GM12878 (cell line): ENCODE measurements around the gene AP1M1. TPM values are rescaled to one million over a fixed set of nuclear protein-coding genes. Genes with fewer than 3 reads are reported as not detected.
A peak's percentile ranks its signal among the peaks of the same experiment; 100 is the strongest.

Source experiments
- ATAC-seq: fragments of 200-7000 bp; cut with Tn5 transposase; 3 replicates; pipeline ENCODE4 v1.9.1; 2020; ENCODE audit warnings: mild to moderate bottlenecking, moderate library complexity
- BruUV-seq: library from RNA; stranded (reverse); fragments of 400-500 nt; replicated peaks from 2 replicates; lab custom pipeline; 2021; lab: Mats Ljungman, UMichigan
- CTCF ChIA-PET: fragments of 300-600 bp; sonication (Branson Sonifier 250); formaldehyde crosslinking; extraction: SDS; loops from one replicate; lab custom pipeline; 2021; ENCODE audit warnings: inconsistent platforms; lab: Yijun Ruan, JAX
- POLR2A ChIA-PET: fragments of 350-600 bp; formaldehyde crosslinking; extraction: SDS; loops from one replicate; lab custom pipeline; 2021; ENCODE audit warnings: inconsistent platforms; lab: Charles Lee
- RAD21 ChIA-PET: fragments of 300-600 bp; sonication (Branson Sonifier 250); formaldehyde crosslinking; loops from one replicate; lab custom pipeline; 2023; ENCODE audit warnings: antibody characterized with exemption; ENCODE audit not compliant: unreplicated experiment; lab: Charles Lee
- SMC1A ChIA-PET: fragments of 300-600 bp; sonication (Branson Sonifier 250); formaldehyde crosslinking; loops from one replicate; lab custom pipeline; 2023; ENCODE audit not compliant: unreplicated experiment, uncharacterized antibody; lab: Charles Lee
- DNase-seq: peaks from one replicate; pipeline ENCODE4 v3.0.0-alpha.2; 2011; ENCODE audit warnings: low read depth, low spot score
- FAIRE-seq: peaks from 3 replicates; lab custom pipeline; 2011; peaks lifted over from hg19 to GRCh38; lab: Jason Lieb, UNC
- H2AFZ ChIP-seq: 2 replicates; pipeline ENCODE4 v1.6.0; 2011; ENCODE audit warnings: low read depth, low read length, control low read depth; ENCODE audit not compliant: control insufficient read depth
- H3K27ac ChIP-seq: 2 replicates; pipeline ENCODE4 v1.5.1; 2011; ENCODE audit warnings: control low read depth; ENCODE audit not compliant: control insufficient read depth, insufficient read depth
- H3K27me3 ChIP-seq, 2 experiments: replicated peaks in 1 of 2; 2 replicates each; pipeline versions ENCODE4 v1.6.0 to v1.6.1; 2011; ENCODE audit warnings: low read length in 1 of 2; ENCODE audit not compliant: control insufficient read depth in 2 of 2, insufficient read depth in 2 of 2
- H3K36me3 ChIP-seq, 2 experiments: 2 replicates each; pipeline ENCODE4 v1.5.1; 2011; ENCODE audit warnings: low read length in 1 of 2; ENCODE audit not compliant: control insufficient read depth in 2 of 2, insufficient read depth in 2 of 2
- H3K4me1 ChIP-seq: 2 replicates; pipeline ENCODE4 v1.6.1; 2011; ENCODE audit warnings: mild to moderate bottlenecking, low read length, moderate library complexity, mixed read lengths; ENCODE audit not compliant: control insufficient read depth, insufficient read depth
- H3K4me2 ChIP-seq: 2 replicates; pipeline ENCODE4 v1.6.0; 2011; ENCODE audit warnings: control low read depth; ENCODE audit not compliant: control insufficient read depth, insufficient read depth
- H3K4me3 ChIP-seq: fragments of 200-600 bp; sonication (generic); 2 replicates; pipeline ENCODE4 v1.5.1; 2016
- H3K79me2 ChIP-seq: 2 replicates; pipeline ENCODE4 v1.6.0; 2011; ENCODE audit warnings: low read length; ENCODE audit not compliant: control insufficient read depth, insufficient read depth
- H3K9ac ChIP-seq: 2 replicates; pipeline ENCODE4 v1.8.0; 2011; ENCODE audit warnings: low read length, control low read depth, mixed read lengths; ENCODE audit not compliant: control insufficient read depth, insufficient read depth
- H3K9me3 ChIP-seq: replicated peaks from 3 replicates; pipeline ENCODE4 v1.5.1; 2011; ENCODE audit warnings: mild to moderate bottlenecking, low read length; ENCODE audit not compliant: control insufficient read depth, insufficient read depth
- H4K20me1 ChIP-seq: 2 replicates; pipeline ENCODE4 v1.6.0; 2011; ENCODE audit not compliant: control insufficient read depth, insufficient read depth
- ASH2L ChIP-seq: fragments of 300-600, 200-600 bp; sonication (generic); IDR thresholded peaks from 2 replicates; pipeline ENCODE4 v1.6.1; 2017; ENCODE audit warnings: low read depth, mild to moderate bottlenecking, borderline replicate concordance
- CEBPB ChIP-seq, 2 experiments: fragments of 150-350 bp in 1 of 2; IDR thresholded peaks; 2 replicates each; pipeline ENCODE4 v1.6.1; 2012 to 2014; ENCODE audit warnings: low read depth in 2 of 2, low read length in 2 of 2, borderline replicate concordance in 1 of 2, inconsistent platforms in 1 of 2
- CHD4 ChIP-seq: fragments of 200-600 bp; sonication (generic); IDR thresholded peaks from 2 replicates; pipeline ENCODE4 v1.6.1; 2016; ENCODE audit warnings: mild to moderate bottlenecking
- ETV6 ChIP-seq, 2 experiments: fragments of 450-650 bp in 1 of 2; IDR thresholded peaks in 1 of 2; conservative IDR thresholded peaks in 1 of 2; 2 replicates each; pipeline ENCODE4 v1.6.1; 2014; ENCODE audit warnings: antibody characterized with exemption in 1 of 2, borderline replicate concordance in 1 of 2, low read depth in 1 of 2, mild to moderate bottlenecking in 1 of 2, moderate library complexity in 1 of 2
- EZH2 ChIP-seq: IDR thresholded peaks from 2 replicates; pipeline ENCODE4 v1.6.1; 2012; ENCODE audit warnings: low read depth, mild to moderate bottlenecking, control low read depth, inconsistent platforms, low read length, borderline replicate concordance; ENCODE audit not compliant: control insufficient read depth
- FOXM1 ChIP-seq: IDR thresholded peaks from 2 replicates; pipeline ENCODE4 v1.6.1; 2012; ENCODE audit warnings: low read depth, mild to moderate bottlenecking, inconsistent platforms, low read length, moderate library complexity
- GABPA ChIP-seq: IDR thresholded peaks from 2 replicates; pipeline ENCODE4 v1.6.1; 2014; ENCODE audit warnings: antibody characterized with exemption, low read depth, mild to moderate bottlenecking, inconsistent platforms
- HDGF ChIP-seq: fragments of 450-650 bp; IDR thresholded peaks from 2 replicates; pipeline ENCODE4 v1.6.1; 2016; ENCODE audit warnings: antibody characterized with exemption
- NBN ChIP-seq: fragments of 450-650 bp; IDR thresholded peaks from 2 replicates; pipeline ENCODE4 v1.6.1; 2016
- RB1 ChIP-seq: fragments of 450-650 bp; formaldehyde crosslinking; IDR thresholded peaks from 2 replicates; pipeline ENCODE4 v1.6.1; 2017; ENCODE audit warnings: mild to moderate bottlenecking, borderline replicate concordance
- RUNX3 ChIP-seq: IDR thresholded peaks from 2 replicates; pipeline ENCODE4 v1.6.1; 2012; ENCODE audit warnings: low read length, inconsistent platforms
- SIX5 ChIP-seq: IDR thresholded peaks from 2 replicates; pipeline ENCODE4 v1.6.1; 2011; ENCODE audit warnings: mild to moderate bottlenecking, low read depth, low read length, moderate library complexity; ENCODE audit not compliant: severe bottlenecking
- YY1 ChIP-seq: IDR thresholded peaks from 2 replicates; pipeline ENCODE4 v1.6.1; 2011; ENCODE audit warnings: low read depth, mild to moderate bottlenecking, low read length
- ZBED1 ChIP-seq: IDR thresholded peaks from 2 replicates; pipeline ENCODE4 v1.6.1; 2016; ENCODE audit warnings: borderline replicate concordance
- ZNF687 ChIP-seq: fragments of 450-650 bp; IDR thresholded peaks from 2 replicates; pipeline ENCODE4 v1.6.1; 2017; ENCODE audit warnings: mild to moderate bottlenecking, moderate library complexity
- ZZZ3 ChIP-seq: IDR thresholded peaks from 2 replicates; pipeline ENCODE4 v1.6.1; 2011; ENCODE audit warnings: low read depth; ENCODE audit not compliant: control insufficient read depth, insufficient read length
- WGBS: methylation state at CpG from one replicate; pipeline ENCODE4 v1.1.6; 2016; ENCODE audit warnings: low lambda C conversion rate; ENCODE audit not compliant: insufficient replicate concordance, insufficient coverage; ENCODE audit errors: missing lambda C conversion rate; 5-methylcytosine and 5-hydroxymethylcytosine counted together
- in situ Hi-C: fragments of 300-500 bp; cut with MboI; formaldehyde crosslinking; loops from 9 replicates; pipeline ENCODE4 v1.14.3; 2018; ENCODE audit warnings: mixed read lengths
- intact Hi-C: fragments of 100-400 bp; cut with micrococcal nuclease; formaldehyde crosslinking; loops from one replicate; pipeline ENCODE4 v1.14.2; 2022; ENCODE audit not compliant: unreplicated experiment
- polyA plus RNA-seq, 11 experiments: library from polyadenylated mRNA; depleted of rRNA in 4 of 11; unstranded in 6 of 11; stranded (reverse) in 5 of 11; fragments of >200 nt; fragmentation: Nextera tagmentation in 4 of 11; fragmentation: Illumina TruSeq in 1 of 11; extraction: Ambion mirVana in 4 of 11; extraction: Trizol in 1 of 11; gene quantifications; 1 replicate in 1 of 11; 2 replicates in 10 of 11; pipeline versions ENCODE4 v1.2.1 to v1.2.3, GENCODE V29; 2011 to 2016; ENCODE audit warnings: inconsistent platforms in 2 of 11, missing spikeins in 2 of 11, low read depth in 1 of 11
- total RNA-seq, 4 experiments: library from RNA; depleted of rRNA in 3 of 4; stranded (reverse); fragments of >200 nt in 3 of 4; fragmentation: Illumina TruSeq in 1 of 4; extraction: Trizol in 1 of 4; gene quantifications; 2 replicates each; pipeline versions ENCODE4 v1.2.1 to v1.2.3, GENCODE V29; 2013 to 2021
- TF ChIP-seq, protein P1 (sequence below): fragments of 450-650 bp; IDR thresholded peaks from 2 replicates; pipeline ENCODE4 v1.6.1; 2017; ENCODE audit warnings: low read depth, mild to moderate bottlenecking, moderate library complexity

AP1M1 gene
- total and polyA plus RNA-seq, 10 of the 15 experiments (the other 5 are each of a cell fraction or from before 2014, with no cell fraction given) = 1.0 to 116 (median 44.7) TPM

DNA sequence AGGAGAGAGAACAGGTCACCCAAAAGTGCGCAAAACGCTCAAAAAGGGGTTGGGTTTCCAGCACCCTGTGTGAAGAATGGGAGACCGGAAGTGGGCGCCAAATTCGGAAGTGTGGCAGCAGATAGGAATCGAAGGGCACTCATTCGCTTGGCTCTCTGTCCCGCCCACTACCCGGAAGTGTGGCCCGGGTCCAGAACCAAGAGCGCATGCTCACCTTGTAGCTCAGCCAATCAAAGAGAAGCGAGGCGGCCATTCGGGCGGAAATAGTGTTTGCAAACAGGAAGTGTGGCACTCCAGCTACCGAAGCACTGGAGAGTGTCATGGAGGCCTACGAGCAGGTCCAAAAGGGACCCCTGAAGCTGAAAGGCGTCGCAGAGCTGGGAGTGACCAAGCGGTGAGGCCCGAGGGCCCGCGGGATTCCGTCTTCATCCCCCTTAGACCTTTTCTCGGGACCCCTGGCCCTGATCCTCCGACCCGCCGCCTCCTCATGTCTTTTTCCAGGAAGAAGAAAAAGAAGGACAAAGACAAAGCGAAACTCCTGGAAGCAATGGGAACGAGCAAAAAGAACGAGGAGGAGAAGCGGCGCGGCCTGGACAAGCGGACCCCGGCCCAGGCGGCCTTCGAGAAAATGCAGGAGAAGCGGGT, 12.5 kb upstream of the AP1M1 start, which contains the start of gene FAM32A:
Gene FAM32A, plus strand, starts transcription at position 288 of the 645 bp plus-strand sequence. Its CDS starts 33 bp downstream, at position 321.
- H3K27me3 ChIP-seq = no peaks in the 10 kb centered on the region
- peak; percentile 98 for DNase-seq
- POLR2A ChIA-PET = interaction anchor here (0.6 to 2.0 kb wide), 8 partner anchors 9 to 144 kb away, joined by 3 to 12 read pairs (median 6); partner anchors contain the start of genes AP1M1, HSH2D and TPM4
- H3K4me2 ChIP-seq = peak within 1 kb of the TSS; percentile 68
- H3K9me3 ChIP-seq = no peaks in the 10 kb centered on the region
- intact Hi-C loops (no loop called here), in situ Hi-C loops (loop anchor here (5.0 kb wide), 2 partner anchors 143 to 558 kb away; no protein-coding TSS in a partner anchor)
- H4K20me1 ChIP-seq = no peaks in the 10 kb centered on the region
- peaks cover 2 to 8% of the 10 kb centered on the region in 2 experiments for H3K36me3 ChIP-seq
- H2AFZ ChIP-seq = peak within 1 kb of the TSS; percentile 84
- peak; percentile 98 for FAIRE-seq
- peak; percentile 94 for ATAC-seq
- CTCF ChIA-PET = interaction anchor here (0.7 to 5.1 kb wide), 33 partner anchors 9 to 1024 kb away, joined by 3 to 61 read pairs (median 4); partner anchors contain the start of genes AP1M1, HSH2D and TPM4
- RAD21 ChIA-PET = interaction anchor here (0.5 to 3.9 kb wide), 23 partner anchors 10 to 766 kb away, joined by 3 to 33 read pairs (median 4); partner anchors contain the start of genes AKAP8L, AP1M1, HSH2D and TPM4
- WGBS = under 1% methylated on average over 39 of the region's 39 CpGs
- H3K4me1 ChIP-seq = peaks cover 2% of the 10 kb centered on the region; the same call in 1 of the 2 replicates
- BruUV-seq = no TSS peak
- peaks cover 16% of the 10 kb centered on the region for H3K79me2 ChIP-seq
- H3K4me3 ChIP-seq = peak within 1 kb of the TSS; percentile 82
- H3K27ac ChIP-seq = peak within 1 kb of the TSS; percentile 70
- H3K9ac ChIP-seq = peak within 1 kb of the TSS; percentile 82
- SMC1A ChIA-PET = interaction anchor here (0.6 to 3.3 kb wide), 27 partner anchors 9 to 558 kb away, joined by 3 to 34 read pairs (median 4); partner anchors contain the start of genes AP1M1, HSH2D and TPM4
- TF ChIP-seq ZNF687 (no peak), ZBED1 (no peak), GABPA (peak; percentile 98), CHD4 (no peak), ETV6 (conservative IDR thresholded peaks at IDR 0.05 in 1 of 2, IDR thresholded peaks at IDR 0.05 in 1 of 2; ENCODE audit: borderline replicate concordance in 1 of 2, low read depth in 1 of 2) (peak in 1 of 2 experiments; percentile 13; a peak in 1 of 4 replicates), YY1 (peak; percentile 98), ZZZ3 (no peak), ASH2L (0 out of 2 replicates have a peak, but pooled peaks have one; percentile 53), RB1 (no peak; the same call in 1 of the 2 replicates), FOXM1 (no peak), HDGF (peak; percentile 47; the same call in 1 of the 2 replicates), RUNX3 (no peak; the same call in 1 of the 2 replicates), CEBPB (IDR thresholded peaks at IDR 0.05; ENCODE audit: borderline replicate concordance in 1 of 2, low read depth in 2 of 2, low read length in 2 of 2) (no peak), SIX5 (peak; percentile 71), EZH2 (no peak), NBN (no peak)
- TF ChIP-seq, protein P1, sequence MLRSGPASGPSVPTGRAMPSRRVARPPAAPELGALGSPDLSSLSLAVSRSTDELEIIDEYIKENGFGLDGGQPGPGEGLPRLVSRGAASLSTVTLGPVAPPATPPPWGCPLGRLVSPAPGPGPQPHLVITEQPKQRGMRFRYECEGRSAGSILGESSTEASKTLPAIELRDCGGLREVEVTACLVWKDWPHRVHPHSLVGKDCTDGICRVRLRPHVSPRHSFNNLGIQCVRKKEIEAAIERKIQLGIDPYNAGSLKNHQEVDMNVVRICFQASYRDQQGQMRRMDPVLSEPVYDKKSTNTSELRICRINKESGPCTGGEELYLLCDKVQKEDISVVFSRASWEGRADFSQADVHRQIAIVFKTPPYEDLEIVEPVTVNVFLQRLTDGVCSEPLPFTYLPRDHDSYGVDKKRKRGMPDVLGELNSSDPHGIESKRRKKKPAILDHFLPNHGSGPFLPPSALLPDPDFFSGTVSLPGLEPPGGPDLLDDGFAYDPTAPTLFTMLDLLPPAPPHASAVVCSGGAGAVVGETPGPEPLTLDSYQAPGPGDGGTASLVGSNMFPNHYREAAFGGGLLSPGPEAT = peak; percentile 82
